HL-60 (cell line): ENCODE results near the gene ATP6V1C2.

Experiments used
- DNase-seq, 2 experiments: peaks; one replicate each; pipeline ENCODE4 v3.0.0-alpha.2; 2010 to 2020; ENCODE audit warnings: low read depth in 1 of 2, low spot score in 1 of 2
- H3K27ac ChIP-seq: fragments of 250-450 bp; sonication (Bioruptor Pico); replicated peaks from 2 replicates; pipeline ENCODE4 v1.5.1; 2020; ENCODE audit warnings: mild to moderate bottlenecking, moderate library complexity
- H3K27me3 ChIP-seq: fragments of 250-450 bp; sonication (Bioruptor Pico); 2 replicates; pipeline ENCODE4 v1.5.1; 2021; ENCODE audit warnings: mild to moderate bottlenecking, moderate library complexity; ENCODE audit not compliant: insufficient read depth, poor library complexity, severe bottlenecking
- H3K4me3 ChIP-seq: replicated peaks from 2 replicates; pipeline ENCODE4 v1.5.1; 2011; ENCODE audit warnings: mild to moderate bottlenecking, control low read depth, low read length; ENCODE audit not compliant: insufficient read depth
- GABPA ChIP-seq: IDR thresholded peaks from 2 replicates; pipeline ENCODE4 v1.6.1; 2012; ENCODE audit warnings: low read depth
- POLR2AphosphoS5 ChIP-seq: IDR thresholded peaks from 2 replicates; pipeline ENCODE4 v1.6.1; 2012; ENCODE audit warnings: low read depth
- REST ChIP-seq: IDR thresholded peaks from 2 replicates; pipeline ENCODE4 v1.6.1; 2012; ENCODE audit warnings: low read depth; ENCODE audit not compliant: insufficient replicate concordance
- SPI1 ChIP-seq: IDR thresholded peaks from 2 replicates; pipeline ENCODE4 v1.6.1; 2012; ENCODE audit warnings: low read depth, mild to moderate bottlenecking, borderline replicate concordance
- TF ChIP-seq, protein P1 (sequence below): IDR thresholded peaks from one replicate; pipeline ENCODE4 v1.5.1; 2011; ENCODE audit warnings: low read length, control low read depth, inconsistent platforms; ENCODE audit not compliant: insufficient read depth

Gene ATP6V1C2

GRCh38 chr2:10830203-10830602, 108.8 kb downstream of the ATP6V1C2 start:
- Histone ChIP-seq H3K4me3 (no peak overlapping the region), H3K27me3 (peaks cover 27% of the 10 kb centered on the region), H3K27ac (no peak overlapping the region)
- TF ChIP-seq, protein P1, sequence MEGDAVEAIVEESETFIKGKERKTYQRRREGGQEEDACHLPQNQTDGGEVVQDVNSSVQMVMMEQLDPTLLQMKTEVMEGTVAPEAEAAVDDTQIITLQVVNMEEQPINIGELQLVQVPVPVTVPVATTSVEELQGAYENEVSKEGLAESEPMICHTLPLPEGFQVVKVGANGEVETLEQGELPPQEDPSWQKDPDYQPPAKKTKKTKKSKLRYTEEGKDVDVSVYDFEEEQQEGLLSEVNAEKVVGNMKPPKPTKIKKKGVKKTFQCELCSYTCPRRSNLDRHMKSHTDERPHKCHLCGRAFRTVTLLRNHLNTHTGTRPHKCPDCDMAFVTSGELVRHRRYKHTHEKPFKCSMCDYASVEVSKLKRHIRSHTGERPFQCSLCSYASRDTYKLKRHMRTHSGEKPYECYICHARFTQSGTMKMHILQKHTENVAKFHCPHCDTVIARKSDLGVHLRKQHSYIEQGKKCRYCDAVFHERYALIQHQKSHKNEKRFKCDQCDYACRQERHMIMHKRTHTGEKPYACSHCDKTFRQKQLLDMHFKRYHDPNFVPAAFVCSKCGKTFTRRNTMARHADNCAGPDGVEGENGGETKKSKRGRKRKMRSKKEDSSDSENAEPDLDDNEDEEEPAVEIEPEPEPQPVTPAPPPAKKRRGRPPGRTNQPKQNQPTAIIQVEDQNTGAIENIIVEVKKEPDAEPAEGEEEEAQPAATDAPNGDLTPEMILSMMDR: no peak
- TF ChIP-seq GABPA (no peak), POLR2AphosphoS5 (no peak), REST (no peak), SPI1 (no peak)
- DNase-seq: no peak

GRCh38 chr2:10830641-10831399, 109.4 kb downstream of the ATP6V1C2 start:
- Histone ChIP-seq H3K4me3 (no peak overlapping the region), H3K27me3 (peaks cover 20% of the 10 kb centered on the region), H3K27ac (no peak overlapping the region)
- no peak for DNase-seq
- TF ChIP-seq GABPA: no peak
- no peak for TF ChIP-seq REST
- TF ChIP-seq, protein P1: no peak
- TF ChIP-seq SPI1: no peak
- TF ChIP-seq POLR2AphosphoS5: no peak

DNA sequence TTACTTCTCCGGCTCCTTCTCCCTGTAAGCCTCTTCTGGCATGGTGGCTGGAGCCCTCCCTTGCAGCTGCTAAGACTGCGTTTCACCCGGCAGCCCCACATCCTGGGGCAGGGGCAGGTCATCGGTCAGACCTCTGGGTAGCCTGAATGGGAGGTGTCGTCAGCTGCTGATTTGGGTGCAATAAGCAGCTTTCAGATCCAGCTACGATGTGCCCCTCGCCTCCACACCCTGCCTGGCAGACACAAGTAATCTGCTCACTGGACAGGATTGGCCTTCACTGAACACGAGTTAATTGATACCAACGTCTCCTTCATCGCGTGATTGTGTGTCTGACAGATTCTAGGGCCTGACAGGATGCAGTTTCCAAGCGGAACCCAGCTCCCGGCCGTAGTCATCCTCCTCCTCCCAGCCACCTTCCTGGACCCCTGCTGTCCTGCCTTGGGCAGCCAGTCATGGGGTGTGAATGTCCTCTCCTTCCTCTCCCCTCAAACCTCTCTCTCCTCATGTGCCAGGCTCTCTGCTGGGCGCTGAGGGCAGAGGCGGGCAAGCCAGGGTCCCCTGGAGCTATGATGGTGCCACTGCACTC, 110.1 kb downstream of the ATP6V1C2 start:
- no peak for DNase-seq
- Histone ChIP-seq H3K4me3 (no peak overlapping the region), H3K27ac (no peak overlapping the region), H3K27me3 (peaks cover 14% of the 10 kb centered on the region)
- no peak for TF ChIP-seq POLR2AphosphoS5
- no peak for TF ChIP-seq REST
- TF ChIP-seq, protein P1: no peak
- TF ChIP-seq SPI1: no peak
- no peak for TF ChIP-seq GABPA
